Stomach (tissue), 4 donors: Measurements from ENCODE around the gene INO80.

ENCODE experiments used
- EP300 ChIP-seq: sonication (generic); formaldehyde crosslinking; IDR thresholded peaks from one replicate; pipeline ENCODE4 v1.6.1; 2017; ENCODE audit warnings: antibody characterized with exemption
- POLR2A ChIP-seq, 4 donors: fragments of 450-650 bp; IDR thresholded peaks; one replicate each; pipeline ENCODE4 v1.6.1; 2016; ENCODE audit warnings: antibody characterized with exemption in 4 of 4, control low read depth in 2 of 4, mild to moderate bottlenecking in 1 of 4, moderate library complexity in 1 of 4
- POLR2AphosphoS5 ChIP-seq, 3 donors: sonication (generic); formaldehyde crosslinking; IDR thresholded peaks; one replicate each; pipeline ENCODE4 v1.6.1; 2016; ENCODE audit warnings: antibody characterized with exemption in 3 of 3
- TF ChIP-seq, protein P1 (sequence below), 7 experiments: fragments of 450-650 bp in 4 of 7; fragments of 200-600 bp in 3 of 7; sonication (generic) in 3 of 7; IDR thresholded peaks; one replicate each; pipeline ENCODE4 v1.5.1; 2016 to 2019; ENCODE audit warnings: antibody characterized with exemption in 7 of 7, control low read depth in 2 of 7, mild to moderate bottlenecking in 1 of 7

GRCh38 chr15:40936709-40937666 lies 179.1 kb downstream of the INO80 start:
- TF ChIP-seq, protein P1, sequence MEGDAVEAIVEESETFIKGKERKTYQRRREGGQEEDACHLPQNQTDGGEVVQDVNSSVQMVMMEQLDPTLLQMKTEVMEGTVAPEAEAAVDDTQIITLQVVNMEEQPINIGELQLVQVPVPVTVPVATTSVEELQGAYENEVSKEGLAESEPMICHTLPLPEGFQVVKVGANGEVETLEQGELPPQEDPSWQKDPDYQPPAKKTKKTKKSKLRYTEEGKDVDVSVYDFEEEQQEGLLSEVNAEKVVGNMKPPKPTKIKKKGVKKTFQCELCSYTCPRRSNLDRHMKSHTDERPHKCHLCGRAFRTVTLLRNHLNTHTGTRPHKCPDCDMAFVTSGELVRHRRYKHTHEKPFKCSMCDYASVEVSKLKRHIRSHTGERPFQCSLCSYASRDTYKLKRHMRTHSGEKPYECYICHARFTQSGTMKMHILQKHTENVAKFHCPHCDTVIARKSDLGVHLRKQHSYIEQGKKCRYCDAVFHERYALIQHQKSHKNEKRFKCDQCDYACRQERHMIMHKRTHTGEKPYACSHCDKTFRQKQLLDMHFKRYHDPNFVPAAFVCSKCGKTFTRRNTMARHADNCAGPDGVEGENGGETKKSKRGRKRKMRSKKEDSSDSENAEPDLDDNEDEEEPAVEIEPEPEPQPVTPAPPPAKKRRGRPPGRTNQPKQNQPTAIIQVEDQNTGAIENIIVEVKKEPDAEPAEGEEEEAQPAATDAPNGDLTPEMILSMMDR (IDR thresholded peaks at IDR 0.05) = no peak
- TF ChIP-seq POLR2AphosphoS5 (IDR thresholded peaks at IDR 0.05) (no peak), EP300 (no peak), POLR2A (IDR thresholded peaks at IDR 0.05) (no peak)
